ENCODE measurements around the gene HOXB1. TPM values are rescaled to one million over a fixed set of nuclear protein-coding genes. Genes with fewer than 3 reads are reported as not detected.

HOXB1 gene
- total RNA-seq, 4 donors from 2014 or later = not detected

GRCh38 chr17:48577330-48577945 is 46.6 kb upstream of the HOXB1 start:
- peak overlapping the region; percentile 97 to 98 (median 97) for H3K27ac ChIP-seq
- no peaks in the 10 kb centered on the region for H3K9me3 ChIP-seq
- TF ChIP-seq POLR2A (IDR thresholded peaks at IDR 0.05) (no peak), POLR2AphosphoS5 (IDR thresholded peaks at IDR 0.05) (peak; percentile 72), EP300 (IDR thresholded peaks at IDR 0.05) (no peak)
- no peak for ATAC-seq
- peaks cover 10 to 85% (median 10%) of the 10 kb centered on the region in 3 donors for H3K4me1 ChIP-seq
- no peaks in the 10 kb centered on the region for H3K36me3 ChIP-seq
- no peaks in the 10 kb centered on the region for H3K27me3 ChIP-seq
- 0 to 3% methylated on average over 4 to 6 of the region's 19 CpGs for WGBS, 2 donors (ENCODE audit: low coverage in 1 of 2)
- H3K4me3 ChIP-seq = peak overlapping the region; percentile 66 to 81

GRCh38 chr17:48576479-48577309 is 45.9 kb upstream of the HOXB1 start:
- 0 to 5% methylated on average over 3 to 8 of the region's 43 CpGs for WGBS, 2 donors (ENCODE audit: low coverage in 1 of 2)
- no peaks in the 10 kb centered on the region for H3K9me3 ChIP-seq
- peak overlapping the region; percentile 97 to 98 (median 97) for H3K27ac ChIP-seq
- H3K36me3 ChIP-seq = no peaks in the 10 kb centered on the region
- ATAC-seq = peak; percentile 57
- peaks cover 12 to 90% (median 17%) of the 10 kb centered on the region in 3 donors for H3K4me1 ChIP-seq
- peak overlapping the region; percentile 66 to 81 for H3K4me3 ChIP-seq
- no peaks in the 10 kb centered on the region for H3K27me3 ChIP-seq
- TF ChIP-seq POLR2AphosphoS5 (IDR thresholded peaks at IDR 0.05) (peak; percentile 83), EP300 (IDR thresholded peaks at IDR 0.05) (no peak), POLR2A (IDR thresholded peaks at IDR 0.05) (peak; percentile 52 to 67), CTCF (IDR thresholded peaks at IDR 0.05) (peak in 1 of 4 experiments; percentile 6)

DNA sequence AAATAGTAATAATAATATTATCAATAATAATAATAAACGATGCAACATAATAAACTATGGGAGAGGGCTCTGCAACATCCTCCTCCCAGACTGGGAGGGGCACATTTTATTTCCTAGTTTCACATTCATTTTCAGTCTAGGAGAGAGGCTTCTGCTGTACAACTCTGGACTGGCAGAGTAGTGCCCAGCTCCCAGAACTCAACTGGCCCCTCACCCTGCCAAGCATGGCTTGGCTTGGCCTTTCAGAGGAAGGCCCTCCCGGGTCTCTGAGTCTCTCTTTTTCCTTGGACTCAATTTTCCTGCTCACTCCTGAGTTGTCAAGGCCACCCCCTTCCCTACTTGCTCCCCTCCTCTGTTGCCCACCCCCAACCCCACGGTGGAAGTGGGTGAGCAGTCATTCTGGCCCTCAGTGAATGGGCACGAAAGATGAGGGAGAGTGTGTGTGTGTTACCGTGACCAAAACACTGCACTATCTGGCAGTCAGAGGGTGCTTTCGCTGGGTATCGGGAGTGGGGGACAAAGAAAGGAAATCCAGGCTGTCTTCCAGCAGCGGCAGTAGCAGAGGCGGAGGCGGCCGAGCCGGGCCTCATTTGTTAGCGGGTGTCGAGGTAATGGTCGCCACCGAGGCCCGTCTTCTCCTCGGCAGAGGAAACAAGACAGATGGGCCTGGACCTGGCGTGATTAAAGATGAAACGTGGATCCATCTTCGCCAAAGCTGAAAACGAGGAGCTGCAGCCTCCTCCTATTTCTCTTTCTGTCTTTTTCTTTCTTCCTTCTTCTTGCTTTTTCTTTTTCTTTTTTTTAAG is 45.1 kb upstream of the HOXB1 start:
- H3K27ac ChIP-seq = peak overlapping the region; percentile 97 to 98 (median 97)
- no peak for ATAC-seq

DNA sequence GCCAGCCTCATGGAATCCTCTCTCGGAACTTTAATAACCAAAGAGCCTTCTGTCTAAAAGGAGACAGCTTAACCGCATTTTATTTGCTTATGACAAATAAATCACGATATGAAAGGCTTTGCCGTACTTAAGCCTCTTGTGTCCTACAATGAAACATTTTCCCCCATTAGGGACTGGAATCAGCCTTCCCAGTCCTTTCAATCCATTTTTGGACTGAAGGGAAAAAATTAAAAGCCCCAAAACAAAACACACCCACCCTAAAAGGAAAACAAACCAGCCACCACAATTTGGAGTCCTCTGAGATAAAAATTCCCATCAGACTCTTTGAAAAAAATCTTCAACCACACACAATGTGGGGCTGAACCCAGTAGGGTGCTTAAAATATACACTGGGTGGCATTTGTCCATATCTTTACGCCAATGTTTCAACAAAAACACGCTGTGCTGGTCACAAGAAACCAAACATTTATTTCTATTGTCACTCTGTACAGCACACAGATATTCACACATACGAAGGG is 44.3 kb upstream of the HOXB1 start:
- peak overlapping the region in 1 of 2 donors; percentile 81 for H3K4me3 ChIP-seq
- H3K36me3 ChIP-seq = no peaks in the 10 kb centered on the region
- 18 to 19% methylated on average over 7 of the region's 7 CpGs for WGBS, 2 donors (ENCODE audit: low coverage in 1 of 2)
- no peaks in the 10 kb centered on the region for H3K27me3 ChIP-seq
- TF ChIP-seq EP300 (IDR thresholded peaks at IDR 0.05) (no peak), POLR2AphosphoS5 (IDR thresholded peaks at IDR 0.05) (peak; percentile 3), CTCF (IDR thresholded peaks at IDR 0.05) (no peak), POLR2A (IDR thresholded peaks at IDR 0.05) (no peak)
- no peaks in the 10 kb centered on the region for H3K9me3 ChIP-seq
- no peak for ATAC-seq
- peaks cover 12 to 90% (median 19%) of the 10 kb centered on the region in 3 donors for H3K4me1 ChIP-seq
- peak overlapping the region; percentile 97 to 98 (median 97) for H3K27ac ChIP-seq

More for the DNA sequence above, 45.1 kb upstream of the HOXB1 start:
- WGBS, 2 donors (ENCODE audit: low coverage in 1 of 2) = 15 to 19% methylated on average over 13 to 17 of the region's 22 CpGs
- TF ChIP-seq POLR2AphosphoS5 (IDR thresholded peaks at IDR 0.05) = peak; percentile 40
- no peak for TF ChIP-seq POLR2A (IDR thresholded peaks at IDR 0.05)
- H3K9me3 ChIP-seq = no peaks in the 10 kb centered on the region
- no peaks in the 10 kb centered on the region for H3K36me3 ChIP-seq
- H3K4me3 ChIP-seq = peak overlapping the region; percentile 66 to 81
- H3K27me3 ChIP-seq = no peaks in the 10 kb centered on the region
- peaks cover 12 to 90% (median 19%) of the 10 kb centered on the region in 3 donors for H3K4me1 ChIP-seq

DNA sequence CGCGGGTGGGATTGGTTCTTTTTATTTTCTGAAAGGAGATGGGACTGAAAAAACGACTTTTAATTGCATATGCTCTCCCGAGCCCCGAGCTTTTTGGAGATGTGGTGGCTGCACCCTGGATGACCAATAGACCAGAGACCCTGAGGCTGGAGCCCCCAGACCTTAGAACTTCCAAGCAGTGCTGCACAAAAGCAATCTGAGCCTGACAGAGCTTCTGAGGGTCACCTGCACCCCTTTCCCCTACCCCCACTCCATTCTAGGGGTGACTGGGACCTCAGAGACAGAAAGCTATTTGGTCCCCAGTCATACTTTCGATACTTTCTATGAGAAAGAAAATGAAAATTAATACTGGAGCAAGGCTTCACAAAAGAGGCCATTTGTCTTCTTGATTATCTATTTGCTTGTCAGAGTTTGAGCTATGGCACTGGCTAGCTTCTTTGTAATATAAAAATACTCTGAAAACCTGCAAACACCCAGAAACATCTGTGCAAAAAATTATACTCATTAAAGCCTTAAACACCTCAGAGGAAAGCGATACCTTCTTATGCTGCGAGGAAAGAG is 43.8 kb upstream of the HOXB1 start:
- TF ChIP-seq POLR2AphosphoS5 (IDR thresholded peaks at IDR 0.05) (no peak), EP300 (IDR thresholded peaks at IDR 0.05) (no peak), POLR2A (IDR thresholded peaks at IDR 0.05) (no peak), CTCF (IDR thresholded peaks at IDR 0.05) (no peak)
- 10 to 30% methylated on average over 7 to 8 of the region's 8 CpGs for WGBS, 2 donors (ENCODE audit: low coverage in 1 of 2)
- Histone ChIP-seq H3K9me3 (no peaks in the 10 kb centered on the region), H3K27ac (peak overlapping the region; percentile 97 to 98 (median 97)), H3K4me1 (peaks cover 13 to 90% (median 19%) of the 10 kb centered on the region in 3 donors), H3K36me3 (no peaks in the 10 kb centered on the region), H3K27me3 (no peaks in the 10 kb centered on the region), H3K4me3 (peak overlapping the region; percentile 22 to 81)
- ATAC-seq = no peak
